Upper lobe of left lung (tissue), 4 donors: ENCODE results near the gene KRT82.

Experiments used
- EP300 ChIP-seq, 4 donors: sonication (generic); formaldehyde crosslinking; IDR thresholded peaks; one replicate each; pipeline ENCODE4 v1.5.1; 2017; ENCODE audit warnings: antibody characterized with exemption in 4 of 4, control low read depth in 2 of 4
- POLR2A ChIP-seq, 4 donors: fragments of 450-650 bp; IDR thresholded peaks; one replicate each; pipeline ENCODE4 v1.5.1; 2016 to 2017; ENCODE audit warnings: antibody characterized with exemption in 4 of 4, mild to moderate bottlenecking in 2 of 4
- POLR2AphosphoS5 ChIP-seq, 2 donors: sonication (generic); formaldehyde crosslinking; IDR thresholded peaks; one replicate each; pipeline ENCODE4 v1.5.1; 2017; ENCODE audit warnings: antibody characterized with exemption in 2 of 2
- TF ChIP-seq, protein P1 (sequence below), 6 experiments: fragments of 450-650 bp in 4 of 6; fragments of 200-600 bp in 2 of 6; sonication (generic) in 2 of 6; IDR thresholded peaks; one replicate each; pipeline ENCODE4 v1.5.1; 2016 to 2019; ENCODE audit warnings: antibody characterized with exemption in 6 of 6

DNA sequence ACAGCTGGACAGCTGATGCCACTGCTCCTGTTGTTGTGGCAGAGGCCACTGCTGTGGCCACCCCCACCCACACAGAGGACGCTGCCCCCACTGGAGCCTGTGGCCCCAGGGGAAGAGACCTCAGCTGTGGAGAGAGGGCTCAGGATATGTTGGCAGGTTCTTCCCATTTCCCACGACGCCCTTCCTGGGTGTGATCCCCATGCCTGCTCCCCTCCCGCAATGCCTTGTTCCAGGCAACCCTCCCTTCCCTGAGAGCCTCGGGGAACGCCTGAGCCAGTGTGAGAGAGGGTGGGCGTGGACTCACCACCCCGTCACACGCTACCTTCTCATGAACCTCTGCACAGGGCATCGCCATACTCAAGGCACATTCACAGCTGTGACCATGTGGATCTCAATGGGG, 5.7 kb upstream of the KRT82 start:
- TF ChIP-seq POLR2AphosphoS5 (IDR thresholded peaks at IDR 0.05): no peak
- TF ChIP-seq, protein P1, sequence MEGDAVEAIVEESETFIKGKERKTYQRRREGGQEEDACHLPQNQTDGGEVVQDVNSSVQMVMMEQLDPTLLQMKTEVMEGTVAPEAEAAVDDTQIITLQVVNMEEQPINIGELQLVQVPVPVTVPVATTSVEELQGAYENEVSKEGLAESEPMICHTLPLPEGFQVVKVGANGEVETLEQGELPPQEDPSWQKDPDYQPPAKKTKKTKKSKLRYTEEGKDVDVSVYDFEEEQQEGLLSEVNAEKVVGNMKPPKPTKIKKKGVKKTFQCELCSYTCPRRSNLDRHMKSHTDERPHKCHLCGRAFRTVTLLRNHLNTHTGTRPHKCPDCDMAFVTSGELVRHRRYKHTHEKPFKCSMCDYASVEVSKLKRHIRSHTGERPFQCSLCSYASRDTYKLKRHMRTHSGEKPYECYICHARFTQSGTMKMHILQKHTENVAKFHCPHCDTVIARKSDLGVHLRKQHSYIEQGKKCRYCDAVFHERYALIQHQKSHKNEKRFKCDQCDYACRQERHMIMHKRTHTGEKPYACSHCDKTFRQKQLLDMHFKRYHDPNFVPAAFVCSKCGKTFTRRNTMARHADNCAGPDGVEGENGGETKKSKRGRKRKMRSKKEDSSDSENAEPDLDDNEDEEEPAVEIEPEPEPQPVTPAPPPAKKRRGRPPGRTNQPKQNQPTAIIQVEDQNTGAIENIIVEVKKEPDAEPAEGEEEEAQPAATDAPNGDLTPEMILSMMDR (IDR thresholded peaks at IDR 0.05): no peak
- no peak for TF ChIP-seq POLR2A (IDR thresholded peaks at IDR 0.05)
- no peak for TF ChIP-seq EP300 (IDR thresholded peaks at IDR 0.05)
